NCI-H1092 treated with DMSO at 0.1 percent for 48 hours (cell line): ENCODE data around the gene TMPRSS11E.
"Not testable (repeated sequence)": the region's sequence is repeated elsewhere in the genome, so short reads cannot be mapped to it uniquely, and the experiment has no call there.

Experiments
- DNase-seq: peaks from one replicate; lab custom pipeline; 2025; lab: John Stamatoyannopoulos, UW

Gene TMPRSS11E

GRCh38 chr4:68461790-68462189, 14.5 kb downstream of the TMPRSS11E start:
- DNase-seq = no peak

- DNase-seq = no peak
These were observed 15.4 kb downstream of the TMPRSS11E start for GRCh38 chr4:68462691-68463090.

GRCh38 chr4:68463796-68464195, 16.5 kb downstream of the TMPRSS11E start:
- DNase-seq = no peak

- DNase-seq = no peak
These were observed 17.8 kb downstream of the TMPRSS11E start for GRCh38 chr4:68465058-68465457.

GRCh38 chr4:68466185-68466584, 18.9 kb downstream of the TMPRSS11E start:
- DNase-seq = no peak

GRCh38 chr4:68466751-68467150, 19.5 kb downstream of the TMPRSS11E start:
- DNase-seq = no peak

GRCh38 chr4:68469482-68469881, 22.2 kb downstream of the TMPRSS11E start:
- DNase-seq = no peak

- no peak for DNase-seq
These were observed 28.9 kb downstream of the TMPRSS11E start for GRCh38 chr4:68476191-68476590.

- DNase-seq = no peak
These were observed 42.1 kb downstream of the TMPRSS11E start for GRCh38 chr4:68489338-68489737.

- DNase-seq = no peak
These were observed 43.7 kb downstream of the TMPRSS11E start for GRCh38 chr4:68490826-68491457.

GRCh38 chr4:68494688-68495087, 47.4 kb downstream of the TMPRSS11E start:
- DNase-seq = no peak

- peak; percentile 36 for DNase-seq
These were observed 51.2 kb downstream of the TMPRSS11E start for GRCh38 chr4:68498413-68499007.

- no peak for DNase-seq
These were observed 51.8 kb downstream of the TMPRSS11E start for GRCh38 chr4:68499021-68499420.

GRCh38 chr4:68503462-68503861, 56.2 kb downstream of the TMPRSS11E start:
- DNase-seq = not testable (repeated sequence)

- not testable (repeated sequence) for DNase-seq
These were observed 57.6 kb downstream of the TMPRSS11E start for GRCh38 chr4:68504836-68505235.

GRCh38 chr4:68505452-68505851, 58.2 kb downstream of the TMPRSS11E start:
- not testable (repeated sequence) for DNase-seq

GRCh38 chr4:68518889-68519288, 71.6 kb downstream of the TMPRSS11E start:
- no peak for DNase-seq

- DNase-seq = no peak
These were observed 73.7 kb downstream of the TMPRSS11E start for GRCh38 chr4:68520985-68521384.

- DNase-seq = not testable (repeated sequence)
These were observed 75.0 kb downstream of the TMPRSS11E start for GRCh38 chr4:68522232-68522631.

GRCh38 chr4:68535974-68536373, 88.7 kb downstream of the TMPRSS11E start:
- DNase-seq = no peak

- DNase-seq = no peak
These were observed 89.1 kb downstream of the TMPRSS11E start for GRCh38 chr4:68536375-68536774.

- DNase-seq = not testable (repeated sequence)
These were observed 95.5 kb downstream of the TMPRSS11E start for GRCh38 chr4:68542742-68543141.
